HG02759 (cell line): ENCODE data around the gene RAB15.
"Not testable (repeated sequence)": the region's sequence is repeated elsewhere in the genome, so short reads cannot be mapped to it uniquely, and the experiment has no call there.

Source experiments
- ATAC-seq: cut with Tn5 transposase; IDR thresholded peaks from one replicate; pipeline ENCODE4 v1.9.1; 2021; ENCODE audit warnings: mild to moderate bottlenecking, moderate library complexity; ENCODE audit not compliant: unreplicated experiment

Gene RAB15

DNA sequence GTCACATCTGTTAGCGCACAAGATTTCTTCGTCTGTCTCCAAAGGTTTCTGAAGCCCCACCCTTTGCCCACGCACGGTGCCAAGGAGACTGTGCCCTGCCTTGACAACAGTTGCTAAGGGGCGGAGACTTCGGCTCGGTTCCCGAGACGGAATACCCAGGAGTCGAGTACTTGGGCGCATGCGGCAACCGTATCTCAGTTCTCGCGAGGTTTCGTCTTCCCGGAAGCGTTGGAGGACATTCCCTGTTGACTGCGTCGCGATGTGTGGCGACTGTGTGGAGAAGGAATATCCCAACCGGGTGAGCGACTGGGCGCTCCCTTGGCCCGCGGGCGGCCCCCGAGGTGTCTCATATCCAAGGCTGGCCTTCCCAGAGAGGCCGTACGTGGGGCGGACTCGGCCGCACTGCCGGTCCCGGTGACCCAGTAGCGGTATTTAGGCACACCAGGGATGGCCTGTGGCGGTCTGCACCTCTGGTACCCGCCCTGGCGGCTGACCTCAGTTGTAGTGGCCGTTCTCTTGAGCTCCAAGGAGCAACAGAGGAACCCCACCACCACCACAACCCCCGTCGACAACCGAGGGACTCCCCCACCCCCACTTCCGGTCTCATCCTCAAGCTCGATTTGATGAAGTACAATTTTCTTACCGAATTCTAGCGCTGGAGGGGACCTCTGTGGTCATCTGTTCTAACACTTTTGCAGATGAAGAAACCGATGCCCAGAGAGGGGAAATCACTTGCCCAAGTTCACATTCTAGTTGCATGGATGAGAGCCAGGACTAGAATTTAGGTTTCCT, 57.7 kb downstream of the RAB15 start, which contains the start of gene CHURC1:
Gene CHURC1, plus strand, starts transcription at position 219 of the 792 bp plus-strand sequence. Its CDS starts 41 bp downstream, at position 260.
- peak; percentile 99 for ATAC-seq

DNA sequence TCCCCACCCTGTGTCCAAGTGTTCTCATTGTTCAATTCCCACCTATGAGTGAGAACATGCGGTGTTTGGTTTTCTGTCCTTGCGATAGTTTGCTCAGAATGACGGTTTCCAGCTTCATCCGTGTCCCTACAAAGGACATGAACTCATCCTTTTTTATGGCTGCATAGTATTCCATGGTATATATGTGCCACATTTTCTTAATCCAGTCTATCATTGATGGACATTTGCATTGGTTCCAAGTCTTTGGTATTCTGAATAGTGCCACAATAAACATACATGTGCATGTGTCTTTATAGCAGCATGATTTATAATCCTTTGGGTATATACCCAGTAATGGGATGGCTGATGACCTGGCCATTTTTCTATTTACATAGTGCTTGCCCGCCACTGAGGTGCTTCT, 58.7 kb downstream of the RAB15 start:
- ATAC-seq = not testable (repeated sequence)

- no peak for ATAC-seq
These were observed 59.9 kb downstream of the RAB15 start for GRCh38 chr14:64912261-64912660.

- ATAC-seq = no peak
These were observed 61.2 kb downstream of the RAB15 start for GRCh38 chr14:64910847-64911495.

DNA sequence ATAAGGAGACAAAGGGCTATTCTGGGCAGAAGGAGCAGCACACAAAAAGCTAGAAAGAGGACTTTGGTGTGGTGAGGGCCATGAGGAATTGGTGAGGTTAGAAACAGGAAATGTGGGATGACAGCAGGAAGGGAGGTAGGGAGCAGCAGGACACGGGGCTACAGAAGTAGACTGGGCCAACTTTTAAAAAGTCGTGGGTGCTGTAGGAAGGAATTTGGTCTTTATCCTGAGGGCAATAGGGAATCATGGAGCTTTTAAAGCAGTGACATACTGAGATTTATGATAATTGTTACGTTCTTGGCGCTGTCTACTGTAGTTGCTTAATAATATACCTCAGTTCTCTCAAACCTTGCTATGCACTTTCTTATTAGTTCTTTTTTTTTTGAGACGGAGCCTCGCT, 66.1 kb downstream of the RAB15 start:
- ATAC-seq = no peak

DNA sequence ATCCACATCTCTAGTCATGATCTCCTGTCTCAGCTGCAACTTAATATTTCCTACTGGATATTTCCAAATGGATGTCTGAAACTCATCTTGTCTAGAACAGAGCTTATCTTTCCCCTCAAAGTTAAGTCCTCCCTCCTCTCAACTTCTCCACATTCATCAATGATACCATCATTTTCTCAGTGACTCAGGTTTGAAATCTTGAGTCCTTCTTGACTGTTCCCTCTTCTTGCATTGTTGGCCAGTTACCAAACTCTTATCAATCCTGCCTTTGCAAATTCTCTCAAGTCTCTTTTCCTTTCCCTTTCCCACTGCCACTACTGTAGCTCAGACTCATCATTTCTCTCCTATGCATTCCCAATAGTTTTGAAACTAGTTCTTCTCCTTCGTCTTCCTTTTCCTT, 72.2 kb downstream of the RAB15 start:
- ATAC-seq = no peak
